WTC11 (cell line): ENCODE data around the gene BSN. TPM values are rescaled to one million over a fixed set of nuclear protein-coding genes. Genes with fewer than 3 reads are reported as not detected.

Source experiments
- ATAC-seq: fragments of 200-7000 bp; cut with Tn5 transposase; 2 replicates; pipeline ENCODE4 v1.10.0; 2021; ENCODE audit warnings: mild to moderate bottlenecking, moderate library complexity
- CTCF ChIA-PET: fragments of 300-600 bp; sonication (Branson Sonifier 250); formaldehyde crosslinking; loops from one replicate; lab custom pipeline; 2021; ENCODE audit warnings: antibody characterized with exemption; lab: Charles Lee
- POLR2A ChIA-PET: fragments of 350-600 bp; sonication (Branson Sonifier 250); formaldehyde crosslinking; loops from one replicate; lab custom pipeline; 2021; ENCODE audit warnings: antibody characterized with exemption; lab: Charles Lee
- DNase-seq: peaks from one replicate; pipeline ENCODE4 v3.0.0; 2021; ENCODE audit warnings: low spot score
- H3K27ac Mint-ChIP-seq: 2 replicates; pipeline ENCODE4 v1.8.0; 2021; ENCODE audit warnings: mixed read lengths
- H3K27me3 Mint-ChIP-seq: 2 replicates; pipeline ENCODE4 v1.8.0; 2021; ENCODE audit warnings: low read depth, mild to moderate bottlenecking, moderate library complexity, mixed read lengths
- H3K36me3 Mint-ChIP-seq: 2 replicates; pipeline ENCODE4 v1.8.0; 2021; ENCODE audit warnings: mixed read lengths
- H3K4me1 Mint-ChIP-seq: 2 replicates; pipeline ENCODE4 v1.8.0; 2022; ENCODE audit warnings: mixed read lengths
- H3K4me3 Mint-ChIP-seq: 2 replicates; pipeline ENCODE4 v1.8.0; 2021; ENCODE audit warnings: mild to moderate bottlenecking, moderate library complexity, mixed read lengths
- H3K9me3 Mint-ChIP-seq: 2 replicates; pipeline ENCODE4 v1.8.0; 2021; ENCODE audit warnings: mixed read lengths
- FOXP1 ChIP-seq: sonication (generic); formaldehyde crosslinking; IDR thresholded peaks from 2 replicates; pipeline ENCODE4 v1.8.0; 2022; ENCODE audit warnings: missing genetic modification reagents, mild to moderate bottlenecking, moderate library complexity, borderline replicate concordance
- GTF2I ChIP-seq: fragments of 250-450 bp; sonication (Bioruptor Pico); conservative IDR thresholded peaks from 2 replicates; pipeline ENCODE4 v1.4.0; 2021; ENCODE audit warnings: mild to moderate bottlenecking
- IRF2 ChIP-seq: sonication (generic); formaldehyde crosslinking; IDR thresholded peaks from 2 replicates; pipeline ENCODE4 v1.8.0; 2022; ENCODE audit warnings: low read depth, missing genetic modification reagents, borderline replicate concordance
- JUN ChIP-seq: sonication (generic); formaldehyde crosslinking; IDR thresholded peaks from 2 replicates; pipeline ENCODE4 v1.8.0; 2023; ENCODE audit warnings: mild to moderate bottlenecking, missing genetic modification reagents
- TCF7 ChIP-seq: sonication (generic); formaldehyde crosslinking; IDR thresholded peaks from 2 replicates; pipeline ENCODE4 v1.8.0; 2022; ENCODE audit warnings: mild to moderate bottlenecking, low read depth, missing genetic modification reagents, moderate library complexity
- ZNF138 ChIP-seq: sonication (generic); formaldehyde crosslinking; conservative IDR thresholded peaks from 2 replicates; pipeline ENCODE4 v1.8.1; 2022; ENCODE audit warnings: mild to moderate bottlenecking, moderate library complexity, missing genetic modification reagents
- ZNF396 ChIP-seq: fragments of 250-450 bp; sonication (Bioruptor Pico); IDR thresholded peaks from 2 replicates; pipeline ENCODE4 v1.8.0; 2021; ENCODE audit warnings: mild to moderate bottlenecking, moderate library complexity, borderline replicate concordance
- total RNA-seq: library from RNA; stranded (reverse); gene quantifications from 3 replicates; pipeline ENCODE4 v1.2.3, GENCODE V29; 2021
- TF ChIP-seq, protein P1 (sequence below): sonication (generic); formaldehyde crosslinking; conservative IDR thresholded peaks from 2 replicates; pipeline ENCODE4 v1.8.1; 2023; ENCODE audit warnings: mild to moderate bottlenecking, low read depth, missing genetic modification reagents, moderate library complexity
- TF ChIP-seq, protein P2 (sequence below): fragments of 200-600 bp; IDR thresholded peaks from 2 replicates; pipeline ENCODE4 v1.8.0; 2022; ENCODE audit warnings: antibody characterized with exemption
- TF ChIP-seq, protein P3 (sequence below): fragments of 250-450 bp; sonication (Bioruptor Pico); IDR thresholded peaks from 2 replicates; pipeline ENCODE4 v1.8.0; 2021; ENCODE audit warnings: mild to moderate bottlenecking
- TF ChIP-seq, protein P4 (sequence below): sonication (generic); formaldehyde crosslinking; IDR thresholded peaks from 2 replicates; pipeline ENCODE4 v1.8.1; 2023; ENCODE audit warnings: mild to moderate bottlenecking, moderate library complexity, missing genetic modification reagents
- TF ChIP-seq, protein P5 (sequence below): sonication (generic); formaldehyde crosslinking; IDR thresholded peaks from 2 replicates; pipeline ENCODE4 v1.8.0; 2022; ENCODE audit warnings: missing genetic modification reagents
- TF ChIP-seq, protein P6 (sequence below): sonication (generic); formaldehyde crosslinking; IDR thresholded peaks from 2 replicates; pipeline ENCODE4 v1.8.0; 2023; ENCODE audit warnings: missing genetic modification reagents
- TF ChIP-seq, protein P7 (sequence below): fragments of 250-450 bp; sonication (Bioruptor Pico); IDR thresholded peaks from 2 replicates; pipeline ENCODE4 v1.9.0; 2021; ENCODE audit warnings: mild to moderate bottlenecking, borderline replicate concordance
- TF ChIP-seq, protein P8 (sequence below): sonication (generic); formaldehyde crosslinking; IDR thresholded peaks from 2 replicates; pipeline ENCODE4 v1.8.0; 2022; ENCODE audit warnings: mild to moderate bottlenecking, missing genetic modification reagents
- TF ChIP-seq, protein P9 (sequence below): sonication (generic); formaldehyde crosslinking; conservative IDR thresholded peaks from 2 replicates; pipeline ENCODE4 v1.8.1; 2022; ENCODE audit warnings: mild to moderate bottlenecking, missing genetic modification reagents

BSN gene
- total RNA-seq, 1 experiment from 2014 or later: 2.8 TPM

DNA sequence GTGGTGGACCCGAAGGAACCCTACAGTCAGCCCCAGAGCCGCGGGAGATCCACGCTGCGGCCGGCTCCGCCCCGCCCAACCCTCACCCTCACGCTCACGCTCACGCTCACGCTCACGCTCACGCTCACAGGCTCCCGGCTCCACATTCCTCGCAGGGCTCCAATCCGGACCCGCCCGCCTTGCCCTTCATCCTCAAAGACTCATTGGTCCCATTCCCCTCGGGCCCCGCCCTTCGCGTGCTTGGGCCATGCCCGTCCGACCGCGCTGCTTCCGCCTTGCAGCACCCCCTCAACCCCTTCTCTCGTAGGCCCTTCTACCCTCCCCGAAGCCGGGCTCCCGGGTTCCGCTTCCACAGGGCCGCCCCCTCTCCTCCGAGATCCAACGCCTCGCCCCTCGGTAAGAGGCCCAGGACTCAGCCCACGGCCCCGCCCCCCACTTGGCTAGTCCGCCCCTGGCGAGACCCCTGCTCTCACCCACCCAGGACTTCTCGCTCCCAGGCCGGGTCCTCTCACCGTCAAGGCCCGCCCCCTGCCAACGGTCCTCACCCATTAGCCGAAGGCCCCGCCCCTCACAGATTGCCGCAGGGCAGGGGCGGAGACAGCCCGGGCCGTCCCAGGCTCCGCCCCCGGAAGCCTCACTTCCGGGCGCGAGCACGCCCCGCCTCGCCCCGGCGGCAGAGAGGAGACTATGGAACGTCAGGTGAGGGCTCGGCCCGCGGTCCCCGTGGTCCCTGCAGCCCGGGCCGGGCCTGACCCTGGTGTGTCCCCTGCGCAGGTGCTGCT lies 119.6 kb downstream of the BSN start, which contains the start of gene APEH:
Gene APEH (plus strand): TSS at position 637 of the 782 bp plus-strand sequence. CDS start 51 bp downstream, at position 688.
- Mint-ChIP-seq H3K4me1 (peaks cover 21% of the 10 kb centered on the region), H3K27me3 (no peaks in the 10 kb centered on the region), H3K9me3 (no peaks in the 10 kb centered on the region), H3K36me3 (peaks cover 23% of the 10 kb centered on the region), H3K4me3 (peak within 1 kb of the TSS; percentile 81), H3K27ac (peak within 1 kb of the TSS; percentile 94)
- ATAC-seq (peak; percentile 85), DNase-seq (peak; percentile 98)
- POLR2A ChIA-PET: interaction anchor here (2.8 kb wide), 1 partner anchor 134 kb away, joined by 27 read pairs; no protein-coding TSS in a partner anchor
- CTCF ChIA-PET: interaction anchor here (0.6 to 5.4 kb wide), 6 partner anchors 28 to 165 kb away, joined by 3 to 304 read pairs (median 6); no protein-coding TSS in a partner anchor
- TF ChIP-seq, protein P1, sequence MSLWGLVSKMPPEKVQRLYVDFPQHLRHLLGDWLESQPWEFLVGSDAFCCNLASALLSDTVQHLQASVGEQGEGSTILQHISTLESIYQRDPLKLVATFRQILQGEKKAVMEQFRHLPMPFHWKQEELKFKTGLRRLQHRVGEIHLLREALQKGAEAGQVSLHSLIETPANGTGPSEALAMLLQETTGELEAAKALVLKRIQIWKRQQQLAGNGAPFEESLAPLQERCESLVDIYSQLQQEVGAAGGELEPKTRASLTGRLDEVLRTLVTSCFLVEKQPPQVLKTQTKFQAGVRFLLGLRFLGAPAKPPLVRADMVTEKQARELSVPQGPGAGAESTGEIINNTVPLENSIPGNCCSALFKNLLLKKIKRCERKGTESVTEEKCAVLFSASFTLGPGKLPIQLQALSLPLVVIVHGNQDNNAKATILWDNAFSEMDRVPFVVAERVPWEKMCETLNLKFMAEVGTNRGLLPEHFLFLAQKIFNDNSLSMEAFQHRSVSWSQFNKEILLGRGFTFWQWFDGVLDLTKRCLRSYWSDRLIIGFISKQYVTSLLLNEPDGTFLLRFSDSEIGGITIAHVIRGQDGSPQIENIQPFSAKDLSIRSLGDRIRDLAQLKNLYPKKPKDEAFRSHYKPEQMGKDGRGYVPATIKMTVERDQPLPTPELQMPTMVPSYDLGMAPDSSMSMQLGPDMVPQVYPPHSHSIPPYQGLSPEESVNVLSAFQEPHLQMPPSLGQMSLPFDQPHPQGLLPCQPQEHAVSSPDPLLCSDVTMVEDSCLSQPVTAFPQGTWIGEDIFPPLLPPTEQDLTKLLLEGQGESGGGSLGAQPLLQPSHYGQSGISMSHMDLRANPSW (CRISPR knock-in tag): no peak
- TF ChIP-seq, protein P2, sequence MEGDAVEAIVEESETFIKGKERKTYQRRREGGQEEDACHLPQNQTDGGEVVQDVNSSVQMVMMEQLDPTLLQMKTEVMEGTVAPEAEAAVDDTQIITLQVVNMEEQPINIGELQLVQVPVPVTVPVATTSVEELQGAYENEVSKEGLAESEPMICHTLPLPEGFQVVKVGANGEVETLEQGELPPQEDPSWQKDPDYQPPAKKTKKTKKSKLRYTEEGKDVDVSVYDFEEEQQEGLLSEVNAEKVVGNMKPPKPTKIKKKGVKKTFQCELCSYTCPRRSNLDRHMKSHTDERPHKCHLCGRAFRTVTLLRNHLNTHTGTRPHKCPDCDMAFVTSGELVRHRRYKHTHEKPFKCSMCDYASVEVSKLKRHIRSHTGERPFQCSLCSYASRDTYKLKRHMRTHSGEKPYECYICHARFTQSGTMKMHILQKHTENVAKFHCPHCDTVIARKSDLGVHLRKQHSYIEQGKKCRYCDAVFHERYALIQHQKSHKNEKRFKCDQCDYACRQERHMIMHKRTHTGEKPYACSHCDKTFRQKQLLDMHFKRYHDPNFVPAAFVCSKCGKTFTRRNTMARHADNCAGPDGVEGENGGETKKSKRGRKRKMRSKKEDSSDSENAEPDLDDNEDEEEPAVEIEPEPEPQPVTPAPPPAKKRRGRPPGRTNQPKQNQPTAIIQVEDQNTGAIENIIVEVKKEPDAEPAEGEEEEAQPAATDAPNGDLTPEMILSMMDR: no peak
- TF ChIP-seq, protein P3, sequence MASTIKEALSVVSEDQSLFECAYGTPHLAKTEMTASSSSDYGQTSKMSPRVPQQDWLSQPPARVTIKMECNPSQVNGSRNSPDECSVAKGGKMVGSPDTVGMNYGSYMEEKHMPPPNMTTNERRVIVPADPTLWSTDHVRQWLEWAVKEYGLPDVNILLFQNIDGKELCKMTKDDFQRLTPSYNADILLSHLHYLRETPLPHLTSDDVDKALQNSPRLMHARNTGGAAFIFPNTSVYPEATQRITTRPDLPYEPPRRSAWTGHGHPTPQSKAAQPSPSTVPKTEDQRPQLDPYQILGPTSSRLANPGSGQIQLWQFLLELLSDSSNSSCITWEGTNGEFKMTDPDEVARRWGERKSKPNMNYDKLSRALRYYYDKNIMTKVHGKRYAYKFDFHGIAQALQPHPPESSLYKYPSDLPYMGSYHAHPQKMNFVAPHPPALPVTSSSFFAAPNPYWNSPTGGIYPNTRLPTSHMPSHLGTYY: no peak
- TF ChIP-seq, protein P4, sequence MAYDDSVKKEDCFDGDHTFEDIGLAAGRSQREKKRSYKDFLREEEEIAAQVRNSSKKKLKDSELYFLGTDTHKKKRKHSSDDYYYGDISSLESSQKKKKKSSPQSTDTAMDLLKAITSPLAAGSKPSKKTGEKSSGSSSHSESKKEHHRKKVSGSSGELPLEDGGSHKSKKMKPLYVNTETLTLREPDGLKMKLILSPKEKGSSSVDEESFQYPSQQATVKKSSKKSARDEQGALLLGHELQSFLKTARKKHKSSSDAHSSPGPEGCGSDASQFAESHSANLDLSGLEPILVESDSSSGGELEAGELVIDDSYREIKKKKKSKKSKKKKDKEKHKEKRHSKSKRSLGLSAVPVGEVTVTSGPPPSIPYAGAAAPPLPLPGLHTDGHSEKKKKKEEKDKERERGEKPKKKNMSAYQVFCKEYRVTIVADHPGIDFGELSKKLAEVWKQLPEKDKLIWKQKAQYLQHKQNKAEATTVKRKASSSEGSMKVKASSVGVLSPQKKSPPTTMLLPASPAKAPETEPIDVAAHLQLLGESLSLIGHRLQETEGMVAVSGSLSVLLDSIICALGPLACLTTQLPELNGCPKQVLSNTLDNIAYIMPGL (CRISPR knock-in tag): peak; percentile 94
- TF ChIP-seq GTF2I (CRISPR knock-in tag): no peak
- TF ChIP-seq ZNF138 (CRISPR knock-in tag): no peak
- TF ChIP-seq, protein P5, sequence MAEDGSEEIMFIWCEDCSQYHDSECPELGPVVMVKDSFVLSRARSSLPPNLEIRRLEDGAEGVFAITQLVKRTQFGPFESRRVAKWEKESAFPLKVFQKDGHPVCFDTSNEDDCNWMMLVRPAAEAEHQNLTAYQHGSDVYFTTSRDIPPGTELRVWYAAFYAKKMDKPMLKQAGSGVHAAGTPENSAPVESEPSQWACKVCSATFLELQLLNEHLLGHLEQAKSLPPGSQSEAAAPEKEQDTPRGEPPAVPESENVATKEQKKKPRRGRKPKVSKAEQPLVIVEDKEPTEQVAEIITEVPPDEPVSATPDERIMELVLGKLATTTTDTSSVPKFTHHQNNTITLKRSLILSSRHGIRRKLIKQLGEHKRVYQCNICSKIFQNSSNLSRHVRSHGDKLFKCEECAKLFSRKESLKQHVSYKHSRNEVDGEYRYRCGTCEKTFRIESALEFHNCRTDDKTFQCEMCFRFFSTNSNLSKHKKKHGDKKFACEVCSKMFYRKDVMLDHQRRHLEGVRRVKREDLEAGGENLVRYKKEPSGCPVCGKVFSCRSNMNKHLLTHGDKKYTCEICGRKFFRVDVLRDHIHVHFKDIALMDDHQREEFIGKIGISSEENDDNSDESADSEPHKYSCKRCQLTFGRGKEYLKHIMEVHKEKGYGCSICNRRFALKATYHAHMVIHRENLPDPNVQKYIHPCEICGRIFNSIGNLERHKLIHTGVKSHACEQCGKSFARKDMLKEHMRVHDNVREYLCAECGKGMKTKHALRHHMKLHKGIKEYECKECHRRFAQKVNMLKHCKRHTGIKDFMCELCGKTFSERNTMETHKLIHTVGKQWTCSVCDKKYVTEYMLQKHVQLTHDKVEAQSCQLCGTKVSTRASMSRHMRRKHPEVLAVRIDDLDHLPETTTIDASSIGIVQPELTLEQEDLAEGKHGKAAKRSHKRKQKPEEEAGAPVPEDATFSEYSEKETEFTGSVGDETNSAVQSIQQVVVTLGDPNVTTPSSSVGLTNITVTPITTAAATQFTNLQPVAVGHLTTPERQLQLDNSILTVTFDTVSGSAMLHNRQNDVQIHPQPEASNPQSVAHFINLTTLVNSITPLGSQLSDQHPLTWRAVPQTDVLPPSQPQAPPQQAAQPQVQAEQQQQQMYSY (CRISPR knock-in tag): no peak
- TF ChIP-seq IRF2: no peak
- TF ChIP-seq, protein P6, sequence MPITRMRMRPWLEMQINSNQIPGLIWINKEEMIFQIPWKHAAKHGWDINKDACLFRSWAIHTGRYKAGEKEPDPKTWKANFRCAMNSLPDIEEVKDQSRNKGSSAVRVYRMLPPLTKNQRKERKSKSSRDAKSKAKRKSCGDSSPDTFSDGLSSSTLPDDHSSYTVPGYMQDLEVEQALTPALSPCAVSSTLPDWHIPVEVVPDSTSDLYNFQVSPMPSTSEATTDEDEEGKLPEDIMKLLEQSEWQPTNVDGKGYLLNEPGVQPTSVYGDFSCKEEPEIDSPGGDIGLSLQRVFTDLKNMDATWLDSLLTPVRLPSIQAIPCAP: no peak
- no peak for TF ChIP-seq FOXP1
- TF ChIP-seq TCF7 (CRISPR knock-in tag): no peak
- no peak for TF ChIP-seq JUN
- TF ChIP-seq ZNF396 (CRISPR knock-in tag): no peak
- TF ChIP-seq, protein P7, sequence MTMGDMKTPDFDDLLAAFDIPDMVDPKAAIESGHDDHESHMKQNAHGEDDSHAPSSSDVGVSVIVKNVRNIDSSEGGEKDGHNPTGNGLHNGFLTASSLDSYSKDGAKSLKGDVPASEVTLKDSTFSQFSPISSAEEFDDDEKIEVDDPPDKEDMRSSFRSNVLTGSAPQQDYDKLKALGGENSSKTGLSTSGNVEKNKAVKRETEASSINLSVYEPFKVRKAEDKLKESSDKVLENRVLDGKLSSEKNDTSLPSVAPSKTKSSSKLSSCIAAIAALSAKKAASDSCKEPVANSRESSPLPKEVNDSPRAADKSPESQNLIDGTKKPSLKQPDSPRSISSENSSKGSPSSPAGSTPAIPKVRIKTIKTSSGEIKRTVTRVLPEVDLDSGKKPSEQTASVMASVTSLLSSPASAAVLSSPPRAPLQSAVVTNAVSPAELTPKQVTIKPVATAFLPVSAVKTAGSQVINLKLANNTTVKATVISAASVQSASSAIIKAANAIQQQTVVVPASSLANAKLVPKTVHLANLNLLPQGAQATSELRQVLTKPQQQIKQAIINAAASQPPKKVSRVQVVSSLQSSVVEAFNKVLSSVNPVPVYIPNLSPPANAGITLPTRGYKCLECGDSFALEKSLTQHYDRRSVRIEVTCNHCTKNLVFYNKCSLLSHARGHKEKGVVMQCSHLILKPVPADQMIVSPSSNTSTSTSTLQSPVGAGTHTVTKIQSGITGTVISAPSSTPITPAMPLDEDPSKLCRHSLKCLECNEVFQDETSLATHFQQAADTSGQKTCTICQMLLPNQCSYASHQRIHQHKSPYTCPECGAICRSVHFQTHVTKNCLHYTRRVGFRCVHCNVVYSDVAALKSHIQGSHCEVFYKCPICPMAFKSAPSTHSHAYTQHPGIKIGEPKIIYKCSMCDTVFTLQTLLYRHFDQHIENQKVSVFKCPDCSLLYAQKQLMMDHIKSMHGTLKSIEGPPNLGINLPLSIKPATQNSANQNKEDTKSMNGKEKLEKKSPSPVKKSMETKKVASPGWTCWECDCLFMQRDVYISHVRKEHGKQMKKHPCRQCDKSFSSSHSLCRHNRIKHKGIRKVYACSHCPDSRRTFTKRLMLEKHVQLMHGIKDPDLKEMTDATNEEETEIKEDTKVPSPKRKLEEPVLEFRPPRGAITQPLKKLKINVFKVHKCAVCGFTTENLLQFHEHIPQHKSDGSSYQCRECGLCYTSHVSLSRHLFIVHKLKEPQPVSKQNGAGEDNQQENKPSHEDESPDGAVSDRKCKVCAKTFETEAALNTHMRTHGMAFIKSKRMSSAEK (CRISPR knock-in tag): no peak
- TF ChIP-seq, protein P8, sequence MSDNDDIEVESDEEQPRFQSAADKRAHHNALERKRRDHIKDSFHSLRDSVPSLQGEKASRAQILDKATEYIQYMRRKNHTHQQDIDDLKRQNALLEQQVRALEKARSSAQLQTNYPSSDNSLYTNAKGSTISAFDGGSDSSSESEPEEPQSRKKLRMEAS (CRISPR knock-in tag): peak; percentile 68
- TF ChIP-seq, protein P9, sequence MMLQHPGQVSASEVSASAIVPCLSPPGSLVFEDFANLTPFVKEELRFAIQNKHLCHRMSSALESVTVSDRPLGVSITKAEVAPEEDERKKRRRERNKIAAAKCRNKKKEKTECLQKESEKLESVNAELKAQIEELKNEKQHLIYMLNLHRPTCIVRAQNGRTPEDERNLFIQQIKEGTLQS: no peak
